Mesenchymal stem cell (in vitro differentiated cells and primary cell): ENCODE results near the gene CDKL5.

ENCODE experiments used
- DNase-seq: peaks from one replicate; pipeline ENCODE4 v3.0.0-alpha.2; 2013
- H2AFZ ChIP-seq: one replicate; pipeline ENCODE4 v1.6.1; 2013; ENCODE audit warnings: low read depth, mild to moderate bottlenecking, control low read depth, inconsistent platforms, low read length, moderate library complexity
- H2AK5ac ChIP-seq: 2 replicates; pipeline ENCODE4 v1.6.1; 2013; ENCODE audit warnings: low read length, moderate library complexity, mild to moderate bottlenecking, inconsistent platforms; ENCODE audit not compliant: severe bottlenecking
- H2BK120ac ChIP-seq: one replicate; pipeline ENCODE4 v1.6.1; 2013; ENCODE audit warnings: low read depth, mild to moderate bottlenecking, inconsistent platforms, low read length, moderate library complexity
- H2BK12ac ChIP-seq, 2 experiments: one replicate each; pipeline ENCODE4 v1.6.1; 2013; ENCODE audit warnings: inconsistent platforms in 2 of 2, low read length in 2 of 2, mild to moderate bottlenecking in 2 of 2, moderate library complexity in 2 of 2, control low read depth in 1 of 2
- H2BK15ac ChIP-seq: one replicate; pipeline ENCODE4 v1.6.1; 2013; ENCODE audit warnings: mild to moderate bottlenecking, low read depth, inconsistent platforms; ENCODE audit not compliant: poor library complexity, severe bottlenecking
- H2BK5ac ChIP-seq: 2 replicates; pipeline ENCODE4 v1.6.1; 2013; ENCODE audit warnings: low read depth, mild to moderate bottlenecking, low read length, control low read depth, inconsistent platforms; ENCODE audit not compliant: poor library complexity, severe bottlenecking
- H3K14ac ChIP-seq, 2 experiments: one replicate each; pipeline ENCODE4 v1.6.1; 2013; ENCODE audit warnings: inconsistent platforms in 2 of 2, low read length in 2 of 2, control low read depth in 1 of 2, mild to moderate bottlenecking in 1 of 2, moderate library complexity in 1 of 2
- H3K18ac ChIP-seq, 2 experiments: one replicate each; pipeline ENCODE4 v1.6.1; 2013; ENCODE audit warnings: inconsistent platforms in 2 of 2, low read length in 2 of 2, control low read depth in 1 of 2, low read depth in 1 of 2, mild to moderate bottlenecking in 1 of 2
- H3K23ac ChIP-seq, 2 experiments: one replicate each; pipeline ENCODE4 v1.6.1; 2013; ENCODE audit warnings: inconsistent platforms in 2 of 2, low read length in 2 of 2, mild to moderate bottlenecking in 2 of 2, moderate library complexity in 2 of 2, control low read depth in 1 of 2
- H3K27ac ChIP-seq: 2 replicates; pipeline ENCODE4 v1.5.1; 2013; ENCODE audit warnings: mild to moderate bottlenecking, moderate library complexity, low read length, control low read depth, inconsistent platforms; ENCODE audit not compliant: poor library complexity, severe bottlenecking
- H3K27me3 ChIP-seq, 2 experiments: 2 replicates each; pipeline versions ENCODE4 v1.6.1 to v1.7.0; 2013; ENCODE audit warnings: low read length in 2 of 2, mild to moderate bottlenecking in 2 of 2, moderate library complexity in 2 of 2, control low read depth in 1 of 2, inconsistent platforms in 1 of 2; ENCODE audit not compliant: control insufficient read depth in 1 of 2, insufficient read depth in 1 of 2
- H3K36me3 ChIP-seq, 2 experiments: 2 replicates each; pipeline versions ENCODE4 v1.6.1 to v1.7.0; 2013; ENCODE audit warnings: low read length in 2 of 2, control low read depth in 1 of 2, inconsistent platforms in 1 of 2, low read depth in 1 of 2, mild to moderate bottlenecking in 1 of 2; ENCODE audit not compliant: insufficient read depth in 2 of 2, control insufficient read depth in 1 of 2
- H3K4ac ChIP-seq, 2 experiments: one replicate each; pipeline ENCODE4 v1.6.1; 2013; ENCODE audit warnings: inconsistent platforms in 2 of 2, low read length in 2 of 2, mild to moderate bottlenecking in 2 of 2, moderate library complexity in 2 of 2, control low read depth in 1 of 2, low read depth in 1 of 2
- H3K4me1 ChIP-seq: 2 replicates; pipeline ENCODE4 v1.6.1; 2013; ENCODE audit warnings: low read depth, low read length, control low read depth; ENCODE audit not compliant: control insufficient read depth, insufficient read depth
- H3K4me2 ChIP-seq: 2 replicates; pipeline ENCODE4 v1.6.1; 2013; ENCODE audit warnings: low read length, mild to moderate bottlenecking, inconsistent platforms; ENCODE audit not compliant: poor library complexity, severe bottlenecking
- H3K4me3 ChIP-seq, 2 experiments: 2 replicates each; pipeline versions ENCODE4 v1.5.1 to v1.7.0; 2013; ENCODE audit warnings: low read length in 2 of 2, mild to moderate bottlenecking in 2 of 2, control low read depth in 1 of 2, low read depth in 1 of 2; ENCODE audit not compliant: insufficient read depth in 1 of 2
- H3K79me1 ChIP-seq: replicated peaks from 2 replicates; pipeline ENCODE4 v1.6.1; 2013; ENCODE audit warnings: mild to moderate bottlenecking, control low read depth, low read length, inconsistent platforms; ENCODE audit not compliant: poor library complexity, severe bottlenecking
- H3K9ac ChIP-seq: 2 replicates; pipeline ENCODE4 v1.7.0; 2013; ENCODE audit warnings: mild to moderate bottlenecking, low read length, moderate library complexity
- H3K9me3 ChIP-seq: 2 replicates; pipeline ENCODE4 v1.7.0; 2013; ENCODE audit warnings: mild to moderate bottlenecking, low read length; ENCODE audit not compliant: control insufficient read depth
- H4K8ac ChIP-seq: one replicate; pipeline ENCODE4 v1.6.1; 2013; ENCODE audit warnings: inconsistent platforms, mild to moderate bottlenecking, low read length, moderate library complexity
- H4K91ac ChIP-seq: one replicate; pipeline ENCODE4 v1.6.1; 2013; ENCODE audit warnings: mild to moderate bottlenecking, low read length, inconsistent platforms
- WGBS: methylation state at CpG from one replicate; pipeline ENCODE4 v1.1.7; 2013; ENCODE audit warnings: mixed read lengths; 5-methylcytosine and 5-hydroxymethylcytosine counted together

CDKL5 gene

GRCh38 chrX:18652636-18653035 is 227.2 kb downstream of the CDKL5 start:
- no peak overlapping the region for H4K8ac ChIP-seq
- no peak overlapping the region for H2BK12ac ChIP-seq
- peaks cover 3% of the 10 kb centered on the region for H3K4me1 ChIP-seq
- no peaks in the 10 kb centered on the region for H3K9me3 ChIP-seq
- no peak overlapping the region for H3K4me3 ChIP-seq
- no peaks in the 10 kb centered on the region for H3K36me3 ChIP-seq
- H3K18ac ChIP-seq: no peak overlapping the region
- H3K4ac ChIP-seq: no peak overlapping the region
- H3K14ac ChIP-seq: no peak overlapping the region
- H3K23ac ChIP-seq: no peak overlapping the region
- no peak overlapping the region for H4K91ac ChIP-seq
- DNase-seq: no peak
- no peak overlapping the region for H2AFZ ChIP-seq
- no peaks in the 10 kb centered on the region for H3K79me1 ChIP-seq
- no peak overlapping the region for H3K9ac ChIP-seq
- no peak overlapping the region for H2BK15ac ChIP-seq
- no peaks in the 10 kb centered on the region for H3K27me3 ChIP-seq
- no peak overlapping the region for H2BK120ac ChIP-seq
- no peak overlapping the region for H2AK5ac ChIP-seq
- H2BK5ac ChIP-seq: no peak overlapping the region
- H3K27ac ChIP-seq: no peak overlapping the region
- no peak overlapping the region for H3K4me2 ChIP-seq

GRCh38 chrX:18654875-18655836 is 229.7 kb downstream of the CDKL5 start:
- DNase-seq: peak; percentile 19
- H3K23ac ChIP-seq: no peak overlapping the region
- H3K27me3 ChIP-seq: no peaks in the 10 kb centered on the region
- H2BK5ac ChIP-seq: no peak overlapping the region
- H3K4me1 ChIP-seq: peaks cover under 1% of the 10 kb centered on the region
- H2BK120ac ChIP-seq: no peak overlapping the region
- no peak overlapping the region for H2BK15ac ChIP-seq
- H2AFZ ChIP-seq: no peak overlapping the region
- H3K9ac ChIP-seq: no peak overlapping the region
- no peak overlapping the region for H4K8ac ChIP-seq
- no peak overlapping the region for H3K4me2 ChIP-seq
- no peak overlapping the region for H3K4me3 ChIP-seq
- 42% methylated on average over 3 of the region's 5 CpGs for WGBS
- no peak overlapping the region for H4K91ac ChIP-seq
- H3K36me3 ChIP-seq: no peaks in the 10 kb centered on the region
- no peak overlapping the region for H2BK12ac ChIP-seq
- no peak overlapping the region for H2AK5ac ChIP-seq
- H3K27ac ChIP-seq: no peak overlapping the region
- H3K9me3 ChIP-seq: no peaks in the 10 kb centered on the region
- H3K79me1 ChIP-seq: no peaks in the 10 kb centered on the region
- no peak overlapping the region for H3K14ac ChIP-seq
- peak overlapping the region in 1 of 2 experiments; percentile 21 for H3K18ac ChIP-seq
- no peak overlapping the region for H3K4ac ChIP-seq

- no peak overlapping the region for H4K8ac ChIP-seq
Observed at GRCh38 chrX:18661273-18661672, 235.9 kb downstream of the CDKL5 start.

GRCh38 chrX:18664947-18665346 is 239.5 kb downstream of the CDKL5 start:
- WGBS: 85% methylated on average over 8 of the region's 8 CpGs

More at GRCh38 chrX:18661273-18661672, 235.9 kb downstream of the CDKL5 start:
- Histone ChIP-seq H2AFZ (no peak overlapping the region), H2BK120ac (no peak overlapping the region), H3K14ac (no peak overlapping the region), H2BK15ac (no peak overlapping the region), H3K4me1 (no peaks in the 10 kb centered on the region), H3K27ac (no peak overlapping the region), H2BK5ac (no peak overlapping the region), H3K23ac (no peak overlapping the region), H3K18ac (no peak overlapping the region), H3K4me2 (no peak overlapping the region), H4K91ac (no peak overlapping the region), H3K4ac (no peak overlapping the region), H3K27me3 (peaks cover 0 to 2% of the 10 kb centered on the region in 2 experiments), H3K9me3 (no peaks in the 10 kb centered on the region), H3K79me1 (no peaks in the 10 kb centered on the region), H3K4me3 (no peak overlapping the region), H3K36me3 (no peaks in the 10 kb centered on the region), H2BK12ac (no peak overlapping the region), H2AK5ac (no peak overlapping the region), H3K9ac (no peak overlapping the region)
- 92% methylated on average over 11 of the region's 12 CpGs for WGBS
- DNase-seq: no peak

More at GRCh38 chrX:18664947-18665346, 239.5 kb downstream of the CDKL5 start:
- Histone ChIP-seq H2BK15ac (no peak overlapping the region), H2AK5ac (no peak overlapping the region), H3K23ac (no peak overlapping the region), H4K91ac (no peak overlapping the region), H3K9ac (no peak overlapping the region), H3K18ac (no peak overlapping the region), H3K9me3 (no peaks in the 10 kb centered on the region), H3K4me1 (no peaks in the 10 kb centered on the region), H3K27ac (no peak overlapping the region), H3K27me3 (peaks cover 0 to 7% of the 10 kb centered on the region in 2 experiments), H4K8ac (no peak overlapping the region), H3K4me3 (no peak overlapping the region), H2AFZ (no peak overlapping the region), H3K14ac (no peak overlapping the region), H2BK5ac (no peak overlapping the region), H2BK120ac (no peak overlapping the region), H3K4ac (no peak overlapping the region), H3K36me3 (no peaks in the 10 kb centered on the region), H3K79me1 (no peaks in the 10 kb centered on the region), H3K4me2 (no peak overlapping the region), H2BK12ac (no peak overlapping the region)
- DNase-seq: no peak
